ENCODE data around the gene ZNF41. TPM values are rescaled to one million over a fixed set of nuclear protein-coding genes. Genes with fewer than 3 reads are reported as not detected.

ZNF41 gene
- total RNA-seq, 1 experiment from 2014 or later: 2.5 TPM

DNA sequence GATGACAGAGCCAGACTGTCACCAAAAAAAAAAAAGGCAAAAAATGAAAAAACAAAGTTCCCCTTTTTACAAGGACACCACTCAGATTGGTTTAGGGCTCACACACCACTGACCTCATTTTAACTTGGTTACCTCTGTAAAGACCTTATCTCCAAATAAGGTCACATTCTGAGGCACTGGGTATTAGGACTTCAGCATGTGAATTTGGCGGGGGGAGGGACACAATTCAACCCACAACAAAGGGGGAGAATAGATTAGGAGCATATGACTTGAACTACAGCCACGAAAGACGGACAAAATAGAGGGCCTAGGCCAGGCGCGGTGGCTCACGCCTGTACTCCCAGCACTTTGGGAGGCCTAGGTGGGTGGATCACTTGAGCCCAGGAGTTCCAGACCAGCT, 47.0 kb upstream of the ZNF41 start:
- no peak overlapping the region for H2BK12ac ChIP-seq (ENCODE audit: insufficient read length, low read depth, low read length)
- Mint-ChIP-seq H3K27me3 (ENCODE audit: low read depth) (no peaks in the 10 kb centered on the region), H3K27ac (no peak overlapping the region), H3K4me1 (peaks cover 0 to 2% of the 10 kb centered on the region in 2 experiments; a peak in 2 of 4 replicates), H3K36me3 (ENCODE audit: insufficient read depth in 1 of 3, low read depth in 3 of 3) (peaks cover 0 to 4% (median 4%) of the 10 kb centered on the region in 3 experiments; a peak in 3 of 7 replicates), H3K4me3 (no peak overlapping the region), H3K9me3 (peaks cover 63 to 65% of the 10 kb centered on the region in 2 experiments)
- no CpG with 5 or more reads among the region's 6 CpGs for WGBS (ENCODE audit: extremely low coverage, insufficient read length, low lambda C conversion rate)
- H3K4ac ChIP-seq (ENCODE audit: low read depth, low read length): no peak overlapping the region
- H2BK15ac ChIP-seq (ENCODE audit: low read depth, low read length): no peak overlapping the region
- H4K5ac ChIP-seq (ENCODE audit: insufficient read length, low read depth, low read length): no peak overlapping the region
- H4K20me1 ChIP-seq (ENCODE audit: control insufficient read depth, insufficient read depth, insufficient read length): no peaks in the 10 kb centered on the region
- H3K4me1 ChIP-seq (ENCODE audit: insufficient read depth, low read length): no peaks in the 10 kb centered on the region
- H3K23ac ChIP-seq (ENCODE audit: insufficient read length, low read depth, low read length): no peak overlapping the region
- no peak for TF ChIP-seq CTCF (conservative IDR thresholded peaks at IDR 0.05)
- no peak for DNase-seq
- H2BK120ac ChIP-seq (ENCODE audit: low read depth, low read length, poor library complexity, severe bottlenecking): no peak overlapping the region
- H2AK5ac ChIP-seq (ENCODE audit: insufficient read length, low read length): no peak overlapping the region
- H3T11ph ChIP-seq (ENCODE audit: low read length): no peak overlapping the region
- H3K9ac ChIP-seq (ENCODE audit: extremely low read depth, insufficient read length, low read length): no peak overlapping the region
- H3K79me2 ChIP-seq (ENCODE audit: insufficient read depth, low read length): no peaks in the 10 kb centered on the region
- no peaks in the 10 kb centered on the region for H3K27me3 ChIP-seq (ENCODE audit: insufficient read depth, low read length)
- H2BK5ac ChIP-seq (ENCODE audit: insufficient read length, low read length): no peak overlapping the region
- no peak overlapping the region for H3K14ac ChIP-seq (ENCODE audit: insufficient read depth, low read length)
- no peak overlapping the region for H4K91ac ChIP-seq (ENCODE audit: insufficient read length, low read depth, low read length)
- H3K79me1 ChIP-seq (ENCODE audit: insufficient read depth, low read depth, low read length, poor library complexity, severe bottlenecking): no peaks in the 10 kb centered on the region
- H4K8ac ChIP-seq (replicated peaks; ENCODE audit: insufficient read length, low read depth, low read length): no peak overlapping the region
- H3K56ac ChIP-seq (ENCODE audit: insufficient read length, low read depth, low read length): no peak overlapping the region
- no peak overlapping the region for H2BK20ac ChIP-seq (ENCODE audit: low read depth, low read length, poor library complexity, severe bottlenecking)
- no peak overlapping the region for H3K27ac ChIP-seq (ENCODE audit: insufficient read length, low read depth, low read length)
- no peaks in the 10 kb centered on the region for H3K23me2 ChIP-seq (ENCODE audit: insufficient read length, low read depth, low read length, poor library complexity, severe bottlenecking)
- H3K18ac ChIP-seq (ENCODE audit: insufficient read length, low read depth, low read length): no peak overlapping the region
- H2AFZ ChIP-seq (ENCODE audit: low read length): no peak overlapping the region
- H3K9me3 ChIP-seq (ENCODE audit: control insufficient read depth, low read depth, low read length): peaks cover 20% of the 10 kb centered on the region
- no peak overlapping the region for H3K4me2 ChIP-seq (ENCODE audit: insufficient read depth, insufficient read length, low read length)
